Measurements from ENCODE around the gene NINJ1. TPM values are rescaled to one million over a fixed set of nuclear protein-coding genes. Genes with fewer than 3 reads are reported as not detected.

The NINJ1 gene
- total RNA-seq, 4 donors from 2014 or later = 28.5 to 58.5 (median 45.7) TPM

- intact Hi-C loops (cut with DNase I; ENCODE audit: low total_unique reads) = no loop called here
These were observed 22.5 kb upstream of the NINJ1 start for GRCh38 chr9:93156475-93157008.

GRCh38 chr9:93155716-93156474 lies 21.8 kb upstream of the NINJ1 start:
- DNase-seq = no peak
- Histone ChIP-seq H3K36me3 (no peaks in the 10 kb centered on the region), H3K4me3 (no peak overlapping the region), H3K4me1 (peaks cover 0 to 7% of the 10 kb centered on the region in 2 donors), H3K27ac (peak overlapping the region; percentile 22 to 31 (median 27)), H3K9me3 (no peaks in the 10 kb centered on the region), H3K27me3 (no peaks in the 10 kb centered on the region)
- TF ChIP-seq CTCF (IDR thresholded peaks at IDR 0.05 in 4 of 5, conservative IDR thresholded peaks at IDR 0.05 in 1 of 5) (no peak), POLR2A (IDR thresholded peaks at IDR 0.05) (no peak)
- ATAC-seq = peak in 1 of 2 donors; percentile 36
- in situ Hi-C loops (cut with MboI; ENCODE audit: low sequenced_read_pairs in 4 of 4) (loop anchor here (5.0 to 25.0 kb wide), 3 partner anchors 146 to 806 kb away; partner anchors contain the start of gene BARX1 (in 2 of the 4)), intact Hi-C loops (cut with DNase I; ENCODE audit: low total_unique reads) (no loop called here)

More at GRCh38 chr9:93156475-93157008, 22.5 kb upstream of the NINJ1 start:
- TF ChIP-seq CTCF (IDR thresholded peaks at IDR 0.05 in 4 of 5, conservative IDR thresholded peaks at IDR 0.05 in 1 of 5) (no peak), POLR2A (IDR thresholded peaks at IDR 0.05) (no peak)
- Histone ChIP-seq H3K36me3 (no peaks in the 10 kb centered on the region), H3K4me1 (peaks cover under 1 to 10% of the 10 kb centered on the region in 2 donors), H3K4me3 (no peak overlapping the region), H3K27me3 (no peaks in the 10 kb centered on the region), H3K27ac (peak overlapping the region in 2 of 4 donors; percentile 22 to 27), H3K9me3 (no peaks in the 10 kb centered on the region)
- ATAC-seq (no peak), DNase-seq (no peak)
- in situ Hi-C loops (cut with MboI; ENCODE audit: low sequenced_read_pairs in 4 of 4) = loop anchor here (5.0 to 25.0 kb wide), 3 partner anchors 146 to 806 kb away; partner anchors contain the start of gene BARX1 (in 2 of the 4)

GRCh38 chr9:93154293-93154903 lies 20.3 kb upstream of the NINJ1 start:
- H3K9me3 ChIP-seq = no peaks in the 10 kb centered on the region
- H3K4me1 ChIP-seq = no peaks in the 10 kb centered on the region
- H3K27me3 ChIP-seq = no peaks in the 10 kb centered on the region
- H3K27ac ChIP-seq = no peak overlapping the region
- peak in 3 of 5 experiments; percentile 40 to 55 (median 44) for TF ChIP-seq CTCF (IDR thresholded peaks at IDR 0.05 in 4 of 5, conservative IDR thresholded peaks at IDR 0.05 in 1 of 5)
- no peak for TF ChIP-seq POLR2A (IDR thresholded peaks at IDR 0.05)
- no peaks in the 10 kb centered on the region for H3K36me3 ChIP-seq
- ATAC-seq (no peak), DNase-seq (no peak)
- intact Hi-C loops (cut with DNase I; ENCODE audit: low total_unique reads) = no loop called here
- in situ Hi-C loops (cut with MboI; ENCODE audit: low sequenced_read_pairs in 4 of 4) = loop anchor here (25.0 kb wide), 2 partner anchors 408 to 808 kb away; partner anchors contain the start of gene BARX1 (in 2 of the 4)
- H3K4me3 ChIP-seq = no peak overlapping the region

- H3K36me3 ChIP-seq = no peaks in the 10 kb centered on the region
- in situ Hi-C loops (cut with MboI; ENCODE audit: low sequenced_read_pairs in 4 of 4) = loop anchor here (25.0 kb wide), 2 partner anchors 411 to 811 kb away; partner anchors contain the start of gene BARX1 (in 2 of the 4)
- no peak for ATAC-seq
These were observed 17.2 kb upstream of the NINJ1 start for GRCh38 chr9:93151097-93151784.

More at GRCh38 chr9:93151097-93151784, 17.2 kb upstream of the NINJ1 start:
- H3K4me3 ChIP-seq = no peak overlapping the region
- H3K9me3 ChIP-seq = no peaks in the 10 kb centered on the region
- H3K27ac ChIP-seq = peak overlapping the region in 1 of 4 donors; percentile 29
- H3K27me3 ChIP-seq = no peaks in the 10 kb centered on the region
- intact Hi-C loops (cut with DNase I; ENCODE audit: low total_unique reads) = no loop called here
- TF ChIP-seq POLR2A (IDR thresholded peaks at IDR 0.05) (no peak), CTCF (IDR thresholded peaks at IDR 0.05 in 4 of 5, conservative IDR thresholded peaks at IDR 0.05 in 1 of 5) (no peak)
- H3K4me1 ChIP-seq = peaks cover 0 to 12% of the 10 kb centered on the region in 2 donors
- DNase-seq = no peak
